HCT116 (cell line): ENCODE measurements around the gene MFN2. TPM values are rescaled to one million over a fixed set of nuclear protein-coding genes. Genes with fewer than 3 reads are reported as not detected.

ENCODE experiments used
- ATAC-seq: fragments of 200-7000 bp; cut with Tn5 transposase; 2 replicates; pipeline ENCODE4 v1.9.1; 2020; ENCODE audit warnings: mild to moderate bottlenecking, moderate library complexity
- BruUV-seq: library from RNA; stranded (reverse); fragments of 400-500 nt; replicated peaks from 2 replicates; lab custom pipeline; 2021; lab: Mats Ljungman, UMichigan
- CTCF ChIA-PET: fragments of 300-600 bp; sonication (Branson Sonifier 250); formaldehyde crosslinking; loops from one replicate; lab custom pipeline; 2021; ENCODE audit warnings: antibody characterized with exemption; lab: Charles Lee
- POLR2A ChIA-PET: fragments of 300-600, 350-600 bp; sonication (Branson Sonifier 250); formaldehyde crosslinking; loops from one replicate; lab custom pipeline; 2021; ENCODE audit warnings: antibody characterized with exemption; lab: Charles Lee
- RAD21 ChIA-PET, 2 experiments: fragments of 300-600 bp; sonication (Branson Sonifier 250); formaldehyde crosslinking; loops; one replicate each; lab custom pipeline; 2023; ENCODE audit warnings: low total read pairs in 2 of 2; ENCODE audit not compliant: uncharacterized antibody in 2 of 2, unreplicated experiment in 2 of 2, low non-redundant PET in 1 of 2; lab: Charles Lee
- DNase-seq: peaks from one replicate; pipeline ENCODE4 v3.0.0-alpha.2; 2010; ENCODE audit warnings: low read depth, low spot score
- H2AFZ ChIP-seq: fragments of 200-600 bp; shearing (Covaris generic), sonication (generic); 2 replicates; pipeline ENCODE4 v1.6.1; 2017; ENCODE audit warnings: low read depth, mixed run types, mixed read lengths, antibody characterized with exemption, low read length; ENCODE audit not compliant: poor library complexity, severe bottlenecking
- H3K27ac ChIP-seq: 2 replicates; pipeline ENCODE4 v1.5.1; 2012; ENCODE audit warnings: low read depth, low read length
- H3K27me3 ChIP-seq: fragments of 200-600 bp; sonication (generic); 2 replicates; pipeline ENCODE4 v1.6.1; 2016; ENCODE audit warnings: mixed run types, low read length, mixed read lengths; ENCODE audit not compliant: insufficient read depth
- H3K36me3 ChIP-seq, 2 experiments: fragments of 200-500 bp in 1 of 2; fragments of 200-600 bp in 1 of 2; sonication (Bioruptor generic) in 1 of 2; sonication (generic) in 1 of 2; 2 replicates each; pipeline versions ENCODE4 v1.5.1 to v1.6.1; 2014 to 2016; ENCODE audit warnings: low read length in 2 of 2, inconsistent platforms in 1 of 2, mixed read lengths in 1 of 2, mixed run types in 1 of 2; ENCODE audit not compliant: insufficient read depth in 2 of 2, control insufficient read depth in 1 of 2
- H3K4me1 ChIP-seq, 2 experiments: fragments of 200-600 bp in 1 of 2; sonication (generic) in 1 of 2; 2 replicates each; pipeline versions ENCODE4 v1.5.1 to v1.6.1; 2012 to 2017; ENCODE audit warnings: low read length in 2 of 2, inconsistent platforms in 1 of 2, mild to moderate bottlenecking in 1 of 2, mixed read lengths in 1 of 2, mixed run types in 1 of 2, moderate library complexity in 1 of 2; ENCODE audit not compliant: insufficient read depth in 2 of 2, control insufficient read depth in 1 of 2
- H3K4me2 ChIP-seq: fragments of 200-600 bp; sonication (generic); 2 replicates; pipeline ENCODE4 v1.6.1; 2017; ENCODE audit warnings: mixed run types, low read length, mixed read lengths
- H3K4me3 ChIP-seq, 2 experiments: fragments of 200-600 bp in 1 of 2; sonication (generic) in 1 of 2; replicated peaks in 1 of 2; 2 replicates each; pipeline ENCODE4 v1.5.1; 2011 to 2016; ENCODE audit warnings: low read length in 2 of 2, control low read depth in 1 of 2, low read depth in 1 of 2, mild to moderate bottlenecking in 1 of 2, mixed read lengths in 1 of 2, mixed run types in 1 of 2
- H3K79me2 ChIP-seq: fragments of 200-600 bp; sonication (generic); 2 replicates; pipeline ENCODE4 v1.6.1; 2017; ENCODE audit warnings: mild to moderate bottlenecking, mixed run types, low read length, moderate library complexity, mixed read lengths; ENCODE audit not compliant: insufficient read depth
- H3K9ac ChIP-seq: fragments of 200-600 bp; sonication (generic); 2 replicates; pipeline ENCODE4 v1.6.1; 2016; ENCODE audit warnings: low read length, mixed read lengths
- H3K9me2 ChIP-seq: fragments of 200-600 bp; sonication (generic), shearing (Covaris generic); 2 replicates; pipeline ENCODE4 v1.6.1; 2017; ENCODE audit warnings: mixed run types, mild to moderate bottlenecking, moderate library complexity; ENCODE audit not compliant: insufficient read depth
- H3K9me3 ChIP-seq, 2 experiments: fragments of 200-500 bp in 1 of 2; fragments of 200-600 bp in 1 of 2; sonication (Bioruptor generic) in 1 of 2; sonication (generic) in 1 of 2; 2 replicates each; pipeline ENCODE4 v1.6.1; 2014 to 2017; ENCODE audit warnings: low read length in 2 of 2, mixed read lengths in 2 of 2, inconsistent platforms in 1 of 2, low read depth in 1 of 2, mild to moderate bottlenecking in 1 of 2, mixed run types in 1 of 2, moderate library complexity in 1 of 2; ENCODE audit not compliant: control insufficient read depth in 1 of 2, insufficient read depth in 1 of 2
- H4K20me1 ChIP-seq: fragments of 200-600 bp; sonication (generic), shearing (Covaris generic); 2 replicates; pipeline ENCODE4 v1.6.1; 2017; ENCODE audit warnings: mixed run types, mild to moderate bottlenecking, moderate library complexity; ENCODE audit not compliant: insufficient read depth
- CBX3 ChIP-seq: IDR thresholded peaks from 2 replicates; pipeline ENCODE4 v1.6.1; 2012; ENCODE audit warnings: low read depth
- CEBPB ChIP-seq: IDR thresholded peaks from 2 replicates; pipeline ENCODE4 v1.6.1; 2012; ENCODE audit warnings: low read depth
- ELF1 ChIP-seq: IDR thresholded peaks from 2 replicates; pipeline ENCODE4 v1.6.1; 2012; ENCODE audit warnings: low read depth, borderline replicate concordance
- EZH2 ChIP-seq: fragments of 200-600 bp; sonication (generic); IDR thresholded peaks from 2 replicates; pipeline ENCODE4 v1.6.1; 2017; ENCODE audit warnings: antibody characterized with exemption, mixed run types
- EZH2phosphoT487 ChIP-seq: fragments of 200-600 bp; IDR thresholded peaks from 2 replicates; pipeline ENCODE4 v1.6.1; 2018; ENCODE audit warnings: antibody characterized with exemption, borderline replicate concordance
- FOSL1 ChIP-seq: IDR thresholded peaks from 2 replicates; pipeline ENCODE4 v1.6.1; 2012; ENCODE audit warnings: low read depth
- JUND ChIP-seq: IDR thresholded peaks from 2 replicates; pipeline ENCODE4 v1.6.1; 2012
- RAD21 ChIP-seq: IDR thresholded peaks from 2 replicates; pipeline ENCODE4 v1.6.1; 2012; ENCODE audit warnings: low read depth, mild to moderate bottlenecking
- REST ChIP-seq: IDR thresholded peaks from 2 replicates; pipeline ENCODE4 v1.6.1; 2012; ENCODE audit warnings: low read depth
- SIN3A ChIP-seq: IDR thresholded peaks from 2 replicates; pipeline ENCODE4 v1.6.1; 2012; ENCODE audit warnings: low read depth
- SP1 ChIP-seq: IDR thresholded peaks from 2 replicates; pipeline ENCODE4 v1.6.1; 2012; ENCODE audit warnings: low read depth
- TCF7L2 ChIP-seq: IDR thresholded peaks from 2 replicates; pipeline ENCODE4 v1.7.0; 2011; ENCODE audit warnings: borderline replicate concordance, inconsistent platforms; ENCODE audit not compliant: insufficient read depth, insufficient read length; ENCODE audit errors: extremely low read depth
- YY1 ChIP-seq: IDR thresholded peaks from 2 replicates; pipeline ENCODE4 v1.6.1; 2011; ENCODE audit warnings: low read length, low read depth, moderate library complexity, mild to moderate bottlenecking; ENCODE audit not compliant: insufficient replicate concordance; ENCODE audit errors: extremely low read depth
- ZFX ChIP-seq: fragments of 450-650 bp; IDR thresholded peaks from 2 replicates; pipeline ENCODE4 v1.6.1; 2017
- ZNF274 ChIP-seq: fragments of 200-500 bp; sonication (Bioruptor generic); IDR thresholded peaks from 2 replicates; pipeline ENCODE4 v1.6.1; 2014; ENCODE audit warnings: mild to moderate bottlenecking, low read depth, low read length, inconsistent platforms
- intact Hi-C: fragments of 100-400 bp; cut with micrococcal nuclease; formaldehyde crosslinking; loops from 2 replicates; pipeline ENCODE4 v1.10.0; 2022
- total RNA-seq: library from RNA; stranded (reverse); gene quantifications from one replicate; pipeline ENCODE4 v1.2.1, GENCODE V29; 2021; ENCODE audit not compliant: unreplicated experiment

The MFN2 gene
- total RNA-seq, 1 experiment from 2014 or later, result 83.0 TPM

GRCh38 chr1:12057940-12058687 lies 77.9 kb downstream of the MFN2 start:
- H2AFZ ChIP-seq, result no peak overlapping the region
- no peak overlapping the region for H3K4me3 ChIP-seq
- no peak overlapping the region for H3K9ac ChIP-seq
- intact Hi-C loops, result no loop called here
- DNase-seq (no peak), ATAC-seq (no peak)
- ChIA-PET CTCF (interaction anchor here (2.3 kb wide), 1 partner anchor 21 kb away, joined by 6 read pairs; no protein-coding TSS in a partner anchor), POLR2A (no interaction called here), RAD21 (no interaction called here)
- no peaks in the 10 kb centered on the region for H3K79me2 ChIP-seq
- no peaks in the 10 kb centered on the region for H4K20me1 ChIP-seq
- BruUV-seq, result no TSS peak
- TF ChIP-seq REST (no peak), EZH2 (no peak), FOSL1 (no peak), SP1 (no peak), TCF7L2 (no peak), CEBPB (no peak), ELF1 (no peak), JUND (no peak), ZFX (no peak), EZH2phosphoT487 (no peak), ZNF274 (no peak), CBX3 (no peak), RAD21 (no peak), YY1 (no peak), SIN3A (no peak)
- TF ChIP-seq, all 23 proteins: peak for 0
- Histone ChIP-seq H3K4me2 (no peak overlapping the region), H3K36me3 (no peaks in the 10 kb centered on the region), H3K9me3 (no peaks in the 10 kb centered on the region), H3K4me1 (peaks cover 0 to 9% of the 10 kb centered on the region in 2 experiments; a peak in 2 of 4 replicates), H3K27ac (no peak overlapping the region), H3K27me3 (no peaks in the 10 kb centered on the region), H3K9me2 (no peaks in the 10 kb centered on the region)
